ENCODE results near the gene CXCR1.

The CXCR1 gene

DNA sequence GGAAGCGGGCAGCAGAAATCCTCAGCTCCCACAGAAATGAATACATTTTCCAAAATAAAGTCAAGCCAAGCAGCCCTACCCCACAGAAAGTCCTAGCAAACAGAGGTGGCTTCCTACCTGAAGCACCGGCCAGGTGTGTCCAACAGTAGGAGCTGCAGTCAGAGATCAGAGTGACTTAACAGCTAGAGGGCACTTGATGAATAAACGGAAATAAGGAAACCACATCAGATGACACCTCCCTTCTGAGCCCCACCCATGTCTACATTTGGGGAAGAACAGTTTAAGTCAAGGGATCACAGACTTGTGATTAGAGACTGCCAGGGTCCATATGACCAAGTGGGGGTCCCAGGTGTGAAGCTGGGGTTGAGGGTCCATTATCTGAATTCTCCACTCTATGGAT, at the start of gene CXCR1:
CXCR1 (minus strand) TSS at position 172 of the 400 bp plus-strand sequence. CDS start 1,751 bp downstream, outside the sequence.
- Histone ChIP-seq H3K4me1 (peaks cover 8 to 23% (median 16%) of the 10 kb centered on the region in 10 experiments; a peak in 19 of 20 replicates), H3K4me2 (peak within 1 kb of the TSS in 10 of 11 experiments; percentile 22 to 69 (median 49); a peak in 18 of 22 replicates), H3K9ac (no peak within 1 kb of the TSS), H3K4me3 (no peak within 1 kb of the TSS), H3K27me3 (no peaks in the 10 kb centered on the region; a peak in 1 of 22 replicates), H3K36me3 (no peaks in the 10 kb centered on the region), H3K27ac (no peak within 1 kb of the TSS), H4K20me1 (no peaks in the 10 kb centered on the region), H3K9me3 (replicated peaks in 1 of 11) (no peaks in the 10 kb centered on the region)
- no peak for TF ChIP-seq Cebpa-rat (IDR thresholded peaks at IDR 0.05)

DNA sequence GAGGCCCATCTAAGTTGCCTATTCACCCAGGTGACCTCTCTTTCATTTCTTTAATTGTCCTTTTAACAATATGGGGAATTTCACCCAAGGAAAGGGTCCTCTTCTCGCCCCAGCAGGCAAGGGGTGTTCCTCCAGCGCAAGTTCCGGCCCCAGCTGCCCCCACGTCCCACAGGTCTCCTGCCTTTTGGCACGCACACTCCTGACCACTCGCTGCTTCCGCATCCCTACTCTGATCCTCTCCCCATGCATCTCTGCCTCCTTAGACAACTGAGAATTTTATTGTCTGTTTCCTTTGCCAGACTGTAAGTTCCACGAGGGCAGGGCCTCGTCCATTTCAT, 49.5 kb upstream of the CXCR1 start:
- H3K27ac ChIP-seq = peak overlapping the region; percentile 92 to 97 (median 95)
- H3K36me3 ChIP-seq = peaks cover 7 to 23% (median 21%) of the 10 kb centered on the region in 11 experiments; a peak in 18 of 22 replicates
- peak overlapping the region; percentile 62 to 88 (median 77) for H3K4me2 ChIP-seq
- TF ChIP-seq Cebpa-rat (IDR thresholded peaks at IDR 0.05) = no peak
- H3K27me3 ChIP-seq = no peaks in the 10 kb centered on the region
- peaks cover 31 to 50% (median 39%) of the 10 kb centered on the region in 10 experiments for H3K4me1 ChIP-seq
- H4K20me1 ChIP-seq = peaks cover 23 to 41% (median 36%) of the 10 kb centered on the region in 11 experiments
- H3K9ac ChIP-seq = peak overlapping the region; percentile 92 to 98 (median 97)
- H3K9me3 ChIP-seq (replicated peaks in 1 of 11) = no peaks in the 10 kb centered on the region
- peak overlapping the region; percentile 90 to 100 (median 96) for H3K4me3 ChIP-seq

DNA sequence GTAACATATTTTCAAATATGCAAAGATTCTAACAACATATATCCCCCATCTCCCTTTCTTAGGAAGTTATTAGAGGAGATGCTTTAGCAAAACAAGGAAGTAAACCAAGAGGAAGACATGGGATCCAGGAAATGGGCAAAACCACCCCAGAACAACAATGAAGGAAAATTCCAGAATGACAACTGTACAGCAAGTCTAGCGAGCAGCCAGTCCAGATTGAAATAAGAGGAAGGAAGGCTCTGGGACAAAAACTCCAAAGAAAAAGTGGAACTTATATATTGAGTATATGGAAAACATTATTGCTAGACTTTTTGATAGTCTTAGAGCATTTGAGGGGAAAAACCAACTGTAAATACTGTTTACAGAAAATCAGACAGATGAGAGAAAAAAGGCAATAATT, 47.4 kb upstream of the CXCR1 start:
- TF ChIP-seq Cebpa-rat (IDR thresholded peaks at IDR 0.05) = no peak
- Histone ChIP-seq H3K27me3 (no peaks in the 10 kb centered on the region), H3K9ac (no peak overlapping the region), H3K36me3 (peaks cover 0 to under 1% (median 0%) of the 10 kb centered on the region in 11 experiments; a peak in 2 of 22 replicates), H3K9me3 (replicated peaks in 1 of 11) (peaks cover 5 to 16% (median 8%) of the 10 kb centered on the region in 11 experiments; a peak in 20 of 22 replicates), H3K4me2 (peak overlapping the region in 4 of 11 experiments; percentile 43 to 85 (median 70); a peak in 6 of 22 replicates), H3K4me3 (no peak overlapping the region), H4K20me1 (peaks cover under 1 to 19% (median 14%) of the 10 kb centered on the region in 11 experiments), H3K27ac (no peak overlapping the region), H3K4me1 (peaks cover 9 to 28% (median 17%) of the 10 kb centered on the region in 10 experiments)

DNA sequence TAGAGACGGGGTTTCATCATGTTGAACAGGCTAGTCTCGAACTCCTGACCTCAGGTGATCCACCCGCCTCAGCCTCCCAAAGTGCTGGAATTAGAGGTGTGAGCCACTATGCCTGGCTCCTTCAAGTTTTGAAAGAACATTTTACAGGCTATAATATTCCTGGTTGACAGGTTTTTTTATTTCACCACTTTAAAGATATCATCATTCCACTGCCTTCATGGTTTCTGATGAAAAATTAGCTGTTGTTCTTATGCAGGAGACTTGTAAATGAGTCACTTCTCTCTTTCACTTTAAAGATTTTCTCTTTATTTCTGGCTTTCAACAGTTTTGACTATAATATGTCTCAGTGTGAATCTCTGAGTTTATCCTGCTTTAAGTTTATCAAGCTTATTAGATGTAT, 42.3 kb upstream of the CXCR1 start:
- peaks cover 9 to 21% (median 14%) of the 10 kb centered on the region in 11 experiments; a peak in 20 of 22 replicates for H3K9me3 ChIP-seq (replicated peaks in 1 of 11)
- no peaks in the 10 kb centered on the region for H4K20me1 ChIP-seq
- H3K4me2 ChIP-seq = no peak overlapping the region
- peaks cover 0 to 2% (median under 1%) of the 10 kb centered on the region in 10 experiments; a peak in 8 of 20 replicates for H3K4me1 ChIP-seq
- H3K9ac ChIP-seq = no peak overlapping the region
- no peaks in the 10 kb centered on the region for H3K36me3 ChIP-seq
- H3K27me3 ChIP-seq = no peaks in the 10 kb centered on the region
- H3K4me3 ChIP-seq = no peak overlapping the region
- no peak overlapping the region for H3K27ac ChIP-seq
- TF ChIP-seq Cebpa-rat (IDR thresholded peaks at IDR 0.05) = no peak

DNA sequence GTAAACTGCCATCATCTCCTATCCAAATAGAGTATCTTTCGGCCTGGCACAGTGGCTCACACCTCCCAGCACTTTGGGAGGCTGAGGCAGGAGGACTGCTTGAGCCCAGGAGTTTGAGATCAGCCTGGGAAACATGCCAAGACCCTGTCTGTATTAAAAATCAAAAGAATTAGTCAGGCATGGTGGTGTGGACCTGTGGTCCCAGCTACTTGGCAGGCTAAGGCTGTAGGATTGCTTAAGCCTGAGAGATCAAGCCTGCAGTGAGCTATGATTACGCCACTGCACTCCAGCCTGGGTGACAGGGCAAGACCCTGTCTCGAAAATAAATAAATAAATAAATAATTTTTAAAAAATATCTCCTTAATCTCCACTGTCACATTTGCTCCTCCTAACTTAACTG, 35.5 kb upstream of the CXCR1 start:
- no peaks in the 10 kb centered on the region for H4K20me1 ChIP-seq
- H3K9me3 ChIP-seq (replicated peaks in 1 of 11) = no peaks in the 10 kb centered on the region
- H3K4me1 ChIP-seq = peaks cover 0 to 9% (median 0%) of the 10 kb centered on the region in 10 experiments; a peak in 3 of 20 replicates
- TF ChIP-seq Cebpa-rat (IDR thresholded peaks at IDR 0.05) = no peak
- no peak overlapping the region for H3K4me3 ChIP-seq
- H3K27me3 ChIP-seq = no peaks in the 10 kb centered on the region
- H3K36me3 ChIP-seq = no peaks in the 10 kb centered on the region
- no peak overlapping the region for H3K9ac ChIP-seq
- H3K27ac ChIP-seq = no peak overlapping the region
- no peak overlapping the region for H3K4me2 ChIP-seq

DNA sequence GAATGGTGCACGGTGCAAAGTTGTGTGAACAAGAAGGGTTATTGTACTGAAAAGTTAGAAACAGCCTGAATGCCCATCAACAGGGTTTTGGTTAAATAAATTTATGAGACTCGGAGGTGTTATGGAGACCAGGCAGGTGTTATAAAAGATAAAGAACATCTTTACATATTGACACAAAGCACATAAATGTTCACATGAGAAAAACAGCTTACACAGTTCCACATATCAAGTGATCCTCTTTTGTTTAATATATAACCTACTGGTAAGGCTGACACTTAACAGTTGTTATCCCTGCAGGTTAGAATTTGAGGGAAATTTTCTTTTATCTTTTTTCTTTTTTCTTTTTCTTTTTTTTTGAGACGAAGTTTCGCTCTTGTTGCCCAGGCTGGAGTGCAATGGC, 30.2 kb upstream of the CXCR1 start:
- H3K36me3 ChIP-seq = no peaks in the 10 kb centered on the region

DNA sequence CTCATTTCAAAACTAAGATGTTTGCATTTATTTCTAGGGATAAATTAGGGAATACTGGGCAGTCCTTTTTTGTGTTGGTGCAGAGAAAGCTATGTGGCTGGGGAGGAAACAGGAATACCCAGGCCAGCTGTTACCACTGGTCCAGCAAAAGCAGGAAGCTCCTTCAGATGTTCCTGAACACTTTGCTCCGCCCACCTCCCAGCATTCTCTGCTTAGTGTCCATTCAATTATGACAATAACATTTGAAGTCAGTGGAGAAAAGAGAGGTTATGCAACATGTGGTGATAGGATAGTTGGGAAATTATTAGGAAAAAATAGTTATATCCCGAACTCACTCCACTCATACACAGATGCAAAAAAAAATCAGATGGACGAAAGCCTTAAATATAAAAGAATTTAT, 28.1 kb upstream of the CXCR1 start:
- TF ChIP-seq Cebpa-rat (IDR thresholded peaks at IDR 0.05) = no peak

More for the DNA sequence above, 30.2 kb upstream of the CXCR1 start:
- Histone ChIP-seq H3K9me3 (replicated peaks in 1 of 11) (no peaks in the 10 kb centered on the region), H3K27ac (no peak overlapping the region), H3K27me3 (no peaks in the 10 kb centered on the region), H3K4me1 (peaks cover 0 to 25% (median 10%) of the 10 kb centered on the region in 10 experiments; a peak in 13 of 20 replicates), H4K20me1 (no peaks in the 10 kb centered on the region), H3K4me2 (no peak overlapping the region), H3K4me3 (no peak overlapping the region), H3K9ac (no peak overlapping the region)
- TF ChIP-seq Cebpa-rat (IDR thresholded peaks at IDR 0.05) = no peak

DNA sequence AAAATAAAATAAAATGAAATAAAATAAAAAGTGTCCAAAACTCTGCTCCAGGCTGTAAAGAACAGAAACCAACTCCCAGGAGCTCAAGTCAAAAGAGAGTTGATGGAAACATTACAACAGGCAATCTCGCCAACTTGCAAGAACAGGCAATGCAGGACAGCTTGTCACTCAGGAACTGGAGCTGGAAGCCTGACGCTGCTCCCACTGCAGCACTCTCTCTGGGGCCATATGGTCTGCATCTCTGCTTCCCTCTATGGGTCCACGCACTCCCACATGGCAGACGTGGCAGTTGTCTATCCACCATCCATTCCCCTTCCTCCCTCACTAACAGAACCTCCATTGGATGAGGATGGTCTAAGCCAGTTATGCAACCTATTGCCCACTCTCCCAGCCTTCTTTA, 26.9 kb upstream of the CXCR1 start:
- H3K27ac ChIP-seq = no peak overlapping the region
- peaks cover 0 to 16% (median 10%) of the 10 kb centered on the region in 10 experiments; a peak in 13 of 20 replicates for H3K4me1 ChIP-seq
- peak overlapping the region in 2 of 11 experiments; percentile 55 to 58; a peak in 2 of 22 replicates for H3K4me2 ChIP-seq
- no peak overlapping the region for H3K9ac ChIP-seq
- no peak overlapping the region for H3K4me3 ChIP-seq
- no peaks in the 10 kb centered on the region for H3K9me3 ChIP-seq (replicated peaks in 1 of 11)
- H3K27me3 ChIP-seq = no peaks in the 10 kb centered on the region
- no peaks in the 10 kb centered on the region for H4K20me1 ChIP-seq
- H3K36me3 ChIP-seq = no peaks in the 10 kb centered on the region
- TF ChIP-seq Cebpa-rat (IDR thresholded peaks at IDR 0.05) = no peak

More for the DNA sequence above, 28.1 kb upstream of the CXCR1 start:
- H3K4me3 ChIP-seq = no peak overlapping the region
- no peak overlapping the region for H3K9ac ChIP-seq
- peak overlapping the region in 2 of 11 experiments; percentile 5 to 25; a peak in 1 of 22 replicates for H3K4me2 ChIP-seq
- no peak overlapping the region for H3K27ac ChIP-seq
- H3K4me1 ChIP-seq = peaks cover 0 to 16% (median 10%) of the 10 kb centered on the region in 10 experiments; a peak in 13 of 20 replicates
- no peaks in the 10 kb centered on the region for H3K9me3 ChIP-seq (replicated peaks in 1 of 11)
- no peaks in the 10 kb centered on the region for H3K36me3 ChIP-seq
- no peaks in the 10 kb centered on the region for H3K27me3 ChIP-seq
- no peaks in the 10 kb centered on the region for H4K20me1 ChIP-seq

DNA sequence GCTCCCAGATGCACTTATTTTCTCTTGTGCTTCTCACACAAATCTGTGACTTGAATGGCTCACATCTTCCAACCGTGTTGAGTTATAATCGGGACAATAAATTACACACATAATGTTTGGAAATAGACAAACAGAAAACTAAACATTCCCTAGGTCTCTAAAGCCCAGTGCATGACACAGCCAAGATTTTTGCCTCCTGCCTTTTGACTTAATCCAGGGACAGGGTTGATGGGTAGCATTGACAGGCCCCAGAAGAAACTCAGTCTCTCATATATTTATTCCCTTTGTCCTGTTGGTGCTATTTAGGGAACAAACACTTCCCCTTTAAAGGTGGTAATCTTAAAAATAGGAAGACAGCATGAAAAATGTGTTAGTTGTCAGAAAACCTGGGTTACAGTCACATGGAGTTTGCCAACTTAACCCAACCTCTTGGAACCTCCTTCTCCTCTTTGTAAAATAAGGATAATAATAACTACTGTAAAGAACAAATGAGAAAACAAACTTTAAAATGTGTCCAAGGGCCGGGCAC, 26.2 kb upstream of the CXCR1 start:
- no peaks in the 10 kb centered on the region for H4K20me1 ChIP-seq
- no peaks in the 10 kb centered on the region for H3K36me3 ChIP-seq
- no peak for TF ChIP-seq Cebpa-rat (IDR thresholded peaks at IDR 0.05)
- H3K4me1 ChIP-seq = peaks cover 0 to 16% (median 10%) of the 10 kb centered on the region in 10 experiments; a peak in 13 of 20 replicates
- no peaks in the 10 kb centered on the region for H3K9me3 ChIP-seq (replicated peaks in 1 of 11)
- no peak overlapping the region for H3K9ac ChIP-seq
- no peak overlapping the region for H3K27ac ChIP-seq
- H3K27me3 ChIP-seq = no peaks in the 10 kb centered on the region
- H3K4me2 ChIP-seq = peak overlapping the region in 6 of 11 experiments; percentile 35 to 58 (median 54); a peak in 9 of 22 replicates
- no peak overlapping the region for H3K4me3 ChIP-seq
